22Rv1 (cell line): ENCODE data around the gene KIAA0232.

ENCODE experiments used
- CTCF ChIP-seq: fragments of 450-650 bp; IDR thresholded peaks from 2 replicates; pipeline ENCODE4 v1.5.1; 2017; ENCODE audit warnings: mild to moderate bottlenecking
- ZFX ChIP-seq: fragments of 450-650 bp; IDR thresholded peaks from 2 replicates; pipeline ENCODE4 v1.6.1; 2017; ENCODE audit warnings: antibody characterized with exemption, borderline replicate concordance

GRCh38 chr4:6855692-6856297 is 73.3 kb downstream of the KIAA0232 start:
- TF ChIP-seq CTCF (no peak), ZFX (no peak)
